Stimulated activated naive B cell treated with anti-CD40 and anti-IgM and Interleukin-4, amounts not matched to agents 10 μg/mL and 1 μg/mL and 100 μg/mL, for 72 hours (primary cell): Measurements from ENCODE around the gene FHOD3.

ENCODE experiments used
- ATAC-seq, 2 donors: fragments of 150-1000 bp; cut with Tn5 transposase; replicated peaks; 2 replicates each; pipeline ENCODE4 v1.10.0; 2021; ENCODE audit warnings: moderate library complexity in 1 of 2
- DNase-seq: peaks from one replicate; pipeline ENCODE4 v3.0.0; 2021
- H3K27ac Mint-ChIP-seq: one replicate; pipeline ENCODE4 v1.8.0; 2022; ENCODE audit warnings: mild to moderate bottlenecking, mixed read lengths
- H3K27me3 Mint-ChIP-seq, 2 donors: one replicate each; pipeline ENCODE4 v1.8.0; 2022; ENCODE audit warnings: mixed read lengths in 2 of 2
- H3K36me3 Mint-ChIP-seq, 2 donors: one replicate each; pipeline ENCODE4 v1.8.0; 2022; ENCODE audit warnings: mixed read lengths in 2 of 2, mild to moderate bottlenecking in 1 of 2
- H3K4me1 Mint-ChIP-seq, 2 donors: one replicate each; pipeline ENCODE4 v1.8.0; 2022; ENCODE audit warnings: mixed read lengths in 2 of 2, mild to moderate bottlenecking in 1 of 2
- H3K4me3 Mint-ChIP-seq, 2 donors: one replicate each; pipeline ENCODE4 v1.8.0; 2022; ENCODE audit warnings: mild to moderate bottlenecking in 2 of 2, mixed read lengths in 2 of 2, moderate library complexity in 1 of 2
- H3K9me3 Mint-ChIP-seq, 2 donors: one replicate each; pipeline ENCODE4 v1.8.0; 2022; ENCODE audit warnings: mixed read lengths in 2 of 2, mild to moderate bottlenecking in 1 of 2

The FHOD3 gene

DNA sequence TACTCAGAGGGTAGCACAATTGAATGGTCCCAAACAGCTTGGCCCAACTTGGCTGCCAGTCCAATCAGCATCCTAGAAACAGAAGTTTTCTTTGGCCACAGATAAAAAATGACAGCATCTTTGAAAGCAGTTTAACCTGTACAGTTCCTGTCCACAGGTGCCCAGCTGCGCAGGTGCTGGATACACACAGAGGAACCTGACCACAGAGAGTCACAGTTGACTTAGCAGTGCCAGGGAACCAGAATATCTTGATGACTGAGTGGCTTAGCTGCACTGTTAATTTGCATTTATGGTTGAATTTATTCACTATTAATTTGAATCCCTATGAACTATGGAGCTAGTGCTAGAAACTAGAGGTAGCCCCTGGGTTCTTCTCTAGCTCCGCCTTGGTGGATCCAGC lies 437.6 kb downstream of the FHOD3 start:
- no peak overlapping the region for H3K4me3 Mint-ChIP-seq
- no peak for ATAC-seq
- H3K27me3 Mint-ChIP-seq: peaks cover 0 to 6% of the 10 kb centered on the region in 2 donors
- H3K4me1 Mint-ChIP-seq: no peaks in the 10 kb centered on the region
- peaks cover 4 to 13% of the 10 kb centered on the region in 2 donors for H3K9me3 Mint-ChIP-seq
- DNase-seq: no peak
- H3K36me3 Mint-ChIP-seq: peaks cover 0 to 2% of the 10 kb centered on the region in 2 donors
- H3K27ac Mint-ChIP-seq: no peak overlapping the region

DNA sequence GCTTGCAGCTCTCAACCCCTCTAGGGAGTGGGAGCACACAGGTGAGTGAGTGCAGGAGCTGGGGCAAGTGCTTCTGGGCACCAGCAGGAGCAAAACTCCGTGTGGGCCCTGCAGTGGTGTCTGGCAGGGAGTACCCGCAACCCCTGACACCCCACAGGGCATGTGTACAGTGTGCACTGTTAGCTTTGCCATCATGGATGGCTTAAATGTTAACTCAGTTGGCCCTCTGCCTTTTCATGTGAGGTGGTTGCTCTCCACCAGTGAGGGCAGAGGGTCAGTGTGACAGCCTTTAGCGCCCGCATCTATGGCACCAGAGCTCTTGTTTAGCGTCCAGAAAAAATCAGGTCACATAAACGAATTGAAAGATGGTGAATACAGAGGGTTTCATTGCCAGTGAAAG lies 438.6 kb downstream of the FHOD3 start:
- no peak overlapping the region for H3K4me3 Mint-ChIP-seq

GRCh38 chr18:36737316-36737715 lies 439.8 kb downstream of the FHOD3 start:
- Mint-ChIP-seq H3K9me3 (peaks cover 4 to 7% of the 10 kb centered on the region in 2 donors), H3K36me3 (peaks cover 0 to 2% of the 10 kb centered on the region in 2 donors), H3K4me1 (no peaks in the 10 kb centered on the region), H3K27me3 (peaks cover 8 to 12% of the 10 kb centered on the region in 2 donors), H3K4me3 (no peak overlapping the region), H3K27ac (no peak overlapping the region)
- DNase-seq (no peak), ATAC-seq (no peak)

More for the DNA sequence above, 438.6 kb downstream of the FHOD3 start:
- no peak for ATAC-seq
- peaks cover 0 to 2% of the 10 kb centered on the region in 2 donors for H3K36me3 Mint-ChIP-seq
- H3K4me1 Mint-ChIP-seq: no peaks in the 10 kb centered on the region
- H3K27ac Mint-ChIP-seq: no peak overlapping the region
- DNase-seq: no peak
- H3K9me3 Mint-ChIP-seq: peaks cover 4 to 13% of the 10 kb centered on the region in 2 donors
- peaks cover 0 to 9% of the 10 kb centered on the region in 2 donors for H3K27me3 Mint-ChIP-seq

GRCh38 chr18:36744261-36744876 lies 446.9 kb downstream of the FHOD3 start:
- DNase-seq (no peak), ATAC-seq (no peak)
- peaks cover 8 to 12% of the 10 kb centered on the region in 2 donors for H3K27me3 Mint-ChIP-seq
- H3K9me3 Mint-ChIP-seq: no peaks in the 10 kb centered on the region
- no peak overlapping the region for H3K4me3 Mint-ChIP-seq
- no peaks in the 10 kb centered on the region for H3K36me3 Mint-ChIP-seq
- H3K27ac Mint-ChIP-seq: no peak overlapping the region
- no peaks in the 10 kb centered on the region for H3K4me1 Mint-ChIP-seq

DNA sequence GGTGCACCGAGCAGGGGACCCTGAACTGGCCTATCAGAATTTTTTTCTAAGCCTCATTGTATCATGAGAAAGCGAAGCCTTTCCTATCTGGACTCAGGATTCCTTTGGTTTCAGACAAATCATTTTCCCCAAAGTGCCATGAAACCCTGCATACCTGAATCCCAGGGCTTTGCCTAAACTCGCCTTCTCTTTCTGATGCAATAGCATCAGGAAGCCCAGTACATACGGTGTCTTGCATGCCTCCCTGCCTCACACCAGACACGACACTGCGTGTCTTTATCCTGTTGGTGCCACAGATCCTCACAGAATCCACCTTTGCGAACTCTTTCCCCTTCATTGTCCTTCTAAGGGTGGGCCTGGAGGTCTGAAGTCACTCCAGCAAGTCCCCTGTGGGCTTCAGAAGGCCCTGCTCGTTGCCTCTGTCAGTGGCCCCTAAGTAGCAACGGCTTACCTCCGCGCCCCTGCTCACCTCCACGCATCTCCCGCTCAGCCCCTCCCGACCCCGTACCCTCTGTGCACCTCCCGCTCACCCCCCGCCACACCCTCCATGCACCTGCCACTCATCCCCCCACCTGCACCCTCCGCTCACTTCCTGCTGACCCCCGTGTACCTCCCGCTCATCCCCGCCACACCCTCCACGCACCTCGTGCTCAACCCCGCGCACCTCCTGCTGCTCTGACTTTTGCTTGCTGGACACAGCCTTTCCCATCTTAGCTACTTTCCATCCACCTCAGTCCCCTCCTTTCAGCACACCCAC lies 447.9 kb downstream of the FHOD3 start:
- peaks cover 8 to 12% of the 10 kb centered on the region in 2 donors for H3K27me3 Mint-ChIP-seq
- no peak overlapping the region for H3K27ac Mint-ChIP-seq
- H3K4me1 Mint-ChIP-seq: no peaks in the 10 kb centered on the region
- H3K36me3 Mint-ChIP-seq: no peaks in the 10 kb centered on the region
- peaks cover 0 to 2% of the 10 kb centered on the region in 2 donors for H3K9me3 Mint-ChIP-seq
- DNase-seq: no peak
- H3K4me3 Mint-ChIP-seq: no peak overlapping the region
- ATAC-seq: no peak

DNA sequence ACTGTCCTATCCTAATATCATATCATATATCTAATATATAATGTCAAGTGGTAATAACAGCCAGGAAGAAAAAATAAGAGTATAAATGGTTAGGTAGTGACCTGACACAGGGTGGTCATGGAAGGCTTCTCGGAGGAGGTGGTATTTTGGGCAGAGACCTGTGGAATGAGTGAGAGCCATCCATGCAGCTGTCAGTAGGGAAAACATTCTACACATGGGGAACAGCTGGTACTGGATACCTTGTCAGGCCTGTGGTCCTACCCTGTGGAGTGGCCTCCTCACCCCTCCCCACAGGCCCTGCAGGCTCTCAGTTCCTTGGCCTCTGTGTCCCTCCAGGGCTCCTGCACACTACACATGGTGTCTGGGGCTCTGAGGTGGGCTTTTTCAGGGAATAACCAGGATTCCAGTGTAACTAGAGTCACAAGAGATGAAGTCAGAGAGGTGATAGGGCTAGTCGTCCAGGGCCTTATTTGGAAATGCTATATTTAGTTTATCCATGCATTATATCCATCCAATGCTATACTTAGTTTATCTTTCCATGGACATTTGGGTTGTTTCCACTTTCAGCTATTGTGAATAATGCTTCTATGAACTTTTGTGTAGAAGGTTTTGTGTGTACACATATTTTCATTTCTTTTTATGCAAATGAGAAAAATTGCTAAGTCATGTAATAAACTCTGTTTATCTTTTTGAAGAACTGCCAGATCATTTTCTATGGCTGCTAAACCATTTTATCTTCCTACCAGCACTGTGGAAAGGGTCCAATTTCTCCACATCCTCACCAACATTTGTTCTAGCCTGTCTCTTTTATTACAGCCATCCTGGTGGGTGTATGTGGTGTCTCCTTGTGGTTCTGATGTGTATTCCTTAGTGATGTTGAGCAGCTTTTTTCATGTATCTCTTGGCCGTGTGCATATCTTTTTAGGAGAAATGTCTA lies 455.7 kb downstream of the FHOD3 start:
- Mint-ChIP-seq H3K9me3 (peaks cover 0 to 6% of the 10 kb centered on the region in 2 donors), H3K4me3 (no peak overlapping the region), H3K4me1 (no peaks in the 10 kb centered on the region), H3K36me3 (no peaks in the 10 kb centered on the region), H3K27me3 (no peaks in the 10 kb centered on the region), H3K27ac (no peak overlapping the region)
- no peak for DNase-seq
- ATAC-seq: no peak

DNA sequence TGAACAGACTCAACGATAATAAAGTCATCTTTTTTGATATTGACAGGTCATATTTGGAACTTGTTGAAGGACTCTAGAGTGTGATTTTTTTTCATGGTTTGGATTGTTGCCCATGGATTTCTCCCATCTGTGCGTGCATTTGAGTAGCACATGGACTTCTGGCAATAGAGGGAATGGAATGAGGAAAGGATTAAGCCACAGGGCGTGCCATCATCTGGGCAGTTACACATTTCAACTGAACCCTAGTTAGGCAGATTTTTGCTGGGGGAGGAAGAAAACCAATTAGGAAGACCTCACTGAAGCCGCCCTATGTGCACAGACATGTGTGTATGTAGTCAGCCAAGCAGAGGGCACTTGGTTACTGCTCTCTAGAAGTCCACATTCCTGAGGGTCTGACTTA lies 458.7 kb downstream of the FHOD3 start:
- ATAC-seq (no peak), DNase-seq (no peak)
- peaks cover 0 to 2% of the 10 kb centered on the region in 2 donors for H3K9me3 Mint-ChIP-seq
- H3K4me3 Mint-ChIP-seq: no peak overlapping the region
- H3K27me3 Mint-ChIP-seq: peaks cover 0 to under 1% of the 10 kb centered on the region in 2 donors
- H3K27ac Mint-ChIP-seq: no peak overlapping the region
- H3K36me3 Mint-ChIP-seq: no peaks in the 10 kb centered on the region
- H3K4me1 Mint-ChIP-seq: no peaks in the 10 kb centered on the region

DNA sequence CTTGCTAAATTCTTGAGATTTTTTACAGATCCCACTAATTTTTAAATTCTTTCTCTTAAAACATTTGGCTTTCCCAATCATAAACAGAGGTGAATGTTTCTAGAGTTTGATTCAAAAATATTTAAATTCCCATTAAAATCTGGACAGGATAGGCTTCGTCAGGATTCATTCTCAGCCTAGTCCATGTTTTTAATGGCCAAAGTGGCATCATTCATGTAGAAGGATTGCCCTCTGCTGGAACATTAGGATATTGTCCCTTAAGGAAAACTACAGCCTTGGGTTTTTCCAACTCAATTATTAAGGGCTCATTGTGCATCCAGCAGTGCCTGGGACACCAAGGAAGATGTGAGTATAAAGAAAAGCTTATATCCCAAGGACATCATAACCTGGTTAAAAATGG lies 459.6 kb downstream of the FHOD3 start:
- no peaks in the 10 kb centered on the region for H3K36me3 Mint-ChIP-seq

GRCh38 chr18:36757991-36758390 lies 460.5 kb downstream of the FHOD3 start:
- peaks cover 4% of the 10 kb centered on the region in 2 donors for H3K9me3 Mint-ChIP-seq
- H3K27me3 Mint-ChIP-seq: peaks cover 5 to 6% of the 10 kb centered on the region in 2 donors
- no peak for ATAC-seq
- no peak overlapping the region for H3K27ac Mint-ChIP-seq
- no peak for DNase-seq
- peaks cover 0 to 5% of the 10 kb centered on the region in 2 donors for H3K4me1 Mint-ChIP-seq
- no peaks in the 10 kb centered on the region for H3K36me3 Mint-ChIP-seq
- H3K4me3 Mint-ChIP-seq: no peak overlapping the region

More for the DNA sequence above, 459.6 kb downstream of the FHOD3 start:
- DNase-seq (no peak), ATAC-seq (no peak)
- Mint-ChIP-seq H3K27ac (no peak overlapping the region), H3K4me1 (peaks cover 0 to 5% of the 10 kb centered on the region in 2 donors), H3K27me3 (peaks cover 5 to 6% of the 10 kb centered on the region in 2 donors), H3K9me3 (peaks cover 4% of the 10 kb centered on the region in 2 donors), H3K4me3 (no peak overlapping the region)

DNA sequence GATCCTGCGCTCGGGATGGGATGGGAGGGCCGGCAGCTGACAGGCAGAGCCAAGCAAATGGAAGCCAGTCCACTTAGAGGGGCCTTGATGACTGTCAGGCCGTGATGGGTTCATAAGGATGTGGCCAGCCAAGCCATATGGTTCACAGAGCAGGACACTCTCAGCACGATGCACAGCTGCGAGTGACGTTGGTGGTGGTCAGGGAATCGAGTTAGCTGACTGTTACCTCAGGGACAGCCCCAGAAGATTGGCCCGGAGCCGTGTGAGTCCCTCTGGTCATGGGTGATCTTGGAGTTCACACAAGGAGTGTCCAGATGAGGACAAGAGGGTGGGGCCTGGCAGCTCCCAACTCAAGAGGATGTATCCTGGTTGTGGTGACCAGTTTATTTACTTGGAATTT lies 461.1 kb downstream of the FHOD3 start:
- H3K4me1 Mint-ChIP-seq: peaks cover 0 to 5% of the 10 kb centered on the region in 2 donors
- ATAC-seq (no peak), DNase-seq (no peak)
- no peaks in the 10 kb centered on the region for H3K36me3 Mint-ChIP-seq
- H3K27ac Mint-ChIP-seq: no peak overlapping the region
- H3K9me3 Mint-ChIP-seq: peaks cover 4% of the 10 kb centered on the region in 2 donors
- no peak overlapping the region for H3K4me3 Mint-ChIP-seq
- peaks cover 5 to 6% of the 10 kb centered on the region in 2 donors for H3K27me3 Mint-ChIP-seq

DNA sequence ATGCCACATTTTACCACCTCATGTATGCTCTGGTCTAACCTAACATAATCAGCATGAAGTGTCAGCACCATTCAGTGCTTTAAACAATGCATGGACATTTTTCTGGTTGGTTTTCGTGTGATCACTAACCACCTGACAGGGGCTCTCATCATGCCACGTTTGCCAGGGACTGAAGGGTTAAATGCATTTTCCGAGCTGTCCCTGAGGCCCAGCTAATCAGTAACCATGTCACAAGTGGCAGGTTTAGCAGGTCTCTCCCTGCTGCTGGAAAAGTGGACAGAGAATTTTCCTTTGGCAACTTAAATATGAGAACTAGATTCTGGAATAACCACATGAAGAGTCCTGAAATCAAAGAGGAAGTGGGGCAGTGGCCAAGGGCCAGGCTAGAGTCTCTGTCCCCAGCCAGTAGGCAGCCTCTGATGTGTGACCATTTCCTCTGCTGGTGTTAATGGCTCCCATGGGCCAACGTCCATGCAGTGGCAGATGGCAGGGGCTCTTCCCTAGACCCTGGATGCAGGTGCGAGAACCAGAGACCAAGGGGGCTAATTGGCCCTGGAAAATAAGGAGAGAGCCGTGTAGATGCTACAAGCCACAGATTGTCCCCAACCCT lies 461.8 kb downstream of the FHOD3 start:
- DNase-seq (no peak), ATAC-seq (no peak)
- Mint-ChIP-seq H3K27ac (no peak overlapping the region), H3K4me3 (no peak overlapping the region), H3K9me3 (peaks cover 4% of the 10 kb centered on the region in 2 donors), H3K27me3 (peaks cover 5 to 6% of the 10 kb centered on the region in 2 donors), H3K36me3 (no peaks in the 10 kb centered on the region), H3K4me1 (peaks cover 0 to 5% of the 10 kb centered on the region in 2 donors)

GRCh38 chr18:36760598-36760997 lies 463.1 kb downstream of the FHOD3 start:
- Mint-ChIP-seq H3K27ac (no peak overlapping the region), H3K36me3 (no peaks in the 10 kb centered on the region), H3K27me3 (peaks cover 5 to 6% of the 10 kb centered on the region in 2 donors), H3K4me1 (peaks cover 0 to 5% of the 10 kb centered on the region in 2 donors), H3K9me3 (peaks cover 4% of the 10 kb centered on the region in 2 donors), H3K4me3 (no peak overlapping the region)
- ATAC-seq: no peak
- no peak for DNase-seq

DNA sequence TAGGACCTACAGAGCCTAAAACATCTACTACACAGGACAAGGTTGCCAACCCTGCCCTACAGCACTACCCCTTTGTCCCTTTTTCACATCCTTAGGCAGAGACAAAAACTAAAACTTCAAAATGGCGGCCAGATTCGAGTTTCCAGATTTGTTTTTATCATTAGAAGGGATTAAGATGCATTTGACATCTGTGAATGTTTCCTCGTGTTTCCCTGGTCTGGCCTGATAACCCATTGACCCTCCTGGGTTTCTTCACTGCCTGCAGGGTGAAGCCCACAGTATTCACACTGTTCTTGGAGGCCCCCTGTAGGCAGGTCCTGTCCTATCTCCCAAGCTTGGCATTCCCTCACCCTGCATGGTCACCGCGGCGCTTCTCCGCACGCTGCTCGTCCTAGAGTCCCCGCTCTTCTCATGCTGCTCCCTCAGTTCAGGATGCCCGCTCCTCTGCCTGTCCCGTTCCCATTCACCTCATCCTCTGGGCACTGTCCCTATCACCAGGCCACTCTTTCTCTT lies 463.7 kb downstream of the FHOD3 start:
- DNase-seq (no peak), ATAC-seq (no peak)
- peak overlapping the region; percentile 31 for H3K27ac Mint-ChIP-seq
- H3K36me3 Mint-ChIP-seq: no peaks in the 10 kb centered on the region
- H3K4me1 Mint-ChIP-seq: peaks cover 0 to 5% of the 10 kb centered on the region in 2 donors
- H3K4me3 Mint-ChIP-seq: no peak overlapping the region
- H3K27me3 Mint-ChIP-seq: peaks cover 5 to 6% of the 10 kb centered on the region in 2 donors
- peaks cover 4% of the 10 kb centered on the region in 2 donors for H3K9me3 Mint-ChIP-seq
